DMS114 treated with DMSO at 0.1 percent for 48 hours (cell line): Measurements from ENCODE around the gene ZBTB12.

ENCODE experiments used
- DNase-seq: peaks from one replicate; lab custom pipeline; 2025; ENCODE audit not compliant: unreplicated experiment; lab: John Stamatoyannopoulos, UW

The ZBTB12 gene

GRCh38 chr6:31897612-31898382 is 4.1 kb downstream of the ZBTB12 start, which contains the start of gene EHMT2:
Gene EHMT2, minus strand, starts transcription at chr6:31897698. Its CDS starts 21 bp downstream, at chr6:31897677.
- peak; percentile 89 for DNase-seq

GRCh38 chr6:31896856-31897611 is 4.9 kb downstream of the ZBTB12 start:
- no peak for DNase-seq

- no peak for DNase-seq
These were observed 5.4 kb downstream of the ZBTB12 start for GRCh38 chr6:31896493-31896855.

GRCh38 chr6:31892821-31893220 is 9.1 kb downstream of the ZBTB12 start:
- DNase-seq = no peak

GRCh38 chr6:31889331-31889972 is 12.4 kb downstream of the ZBTB12 start:
- no peak for DNase-seq

GRCh38 chr6:31888276-31889258 is 13.3 kb downstream of the ZBTB12 start:
- no peak for DNase-seq

- no peak for DNase-seq
These were observed 14.5 kb downstream of the ZBTB12 start for GRCh38 chr6:31887173-31888007.

GRCh38 chr6:31886541-31886991 is 15.3 kb downstream of the ZBTB12 start:
- DNase-seq = no peak

- no peak for DNase-seq
These were observed 17.3 kb downstream of the ZBTB12 start for GRCh38 chr6:31884528-31885035.

- DNase-seq = no peak
These were observed 18.2 kb downstream of the ZBTB12 start for GRCh38 chr6:31883676-31884075.

- no peak for DNase-seq
These were observed 19.5 kb downstream of the ZBTB12 start for GRCh38 chr6:31882344-31882743.

- DNase-seq = no peak
These were observed 20.6 kb downstream of the ZBTB12 start for GRCh38 chr6:31881136-31881859.

- DNase-seq = no peak
These were observed 21.3 kb downstream of the ZBTB12 start for GRCh38 chr6:31880616-31881015.

- no peak for DNase-seq
These were observed 22.0 kb downstream of the ZBTB12 start for GRCh38 chr6:31879901-31880300.

GRCh38 chr6:31879143-31879542 is 22.7 kb downstream of the ZBTB12 start:
- no peak for DNase-seq

- no peak for DNase-seq
These were observed 23.2 kb downstream of the ZBTB12 start, which contains the start of gene SLC44A4 for GRCh38 chr6:31878726-31879125. Gene SLC44A4, minus strand, starts transcription at chr6:31878997. Its CDS starts 17 bp downstream, at chr6:31878980.

- no peak for DNase-seq
These were observed 23.7 kb downstream of the ZBTB12 start for GRCh38 chr6:31878222-31878621.

- DNase-seq = no peak
These were observed 24.2 kb downstream of the ZBTB12 start for GRCh38 chr6:31877651-31878161.
